ENCODE results near the gene CASZ1.

DNA sequence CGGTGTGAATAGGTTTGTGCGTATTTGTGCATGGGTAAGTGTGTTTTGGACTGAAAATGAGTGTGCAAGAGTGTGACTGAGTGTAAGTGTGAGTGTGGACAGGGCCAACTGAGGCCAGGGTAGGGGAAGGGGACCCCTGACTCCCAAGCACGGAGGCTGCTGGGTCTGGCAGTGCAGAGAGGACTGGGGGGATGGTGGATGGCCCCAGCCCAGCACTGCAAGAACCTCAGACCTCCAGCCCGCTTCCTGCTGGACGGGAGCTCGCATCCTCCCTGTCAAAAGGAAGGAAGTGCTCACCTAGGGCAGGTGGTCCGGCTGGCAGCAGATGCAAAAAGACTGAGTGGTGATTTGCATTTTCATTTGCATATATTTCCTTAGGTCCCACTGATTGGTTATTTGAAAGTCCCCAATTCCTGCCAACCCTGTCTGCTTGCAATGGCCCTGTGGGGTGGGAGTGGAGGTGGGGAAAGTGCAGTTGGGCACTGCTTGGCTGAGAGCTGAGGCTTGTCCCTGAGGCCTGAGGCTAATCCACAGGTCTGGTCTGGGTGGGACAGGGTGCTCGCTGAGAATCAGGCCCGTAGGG is 42.8 kb upstream of the CASZ1 start:
- TF ChIP-seq, protein P1, sequence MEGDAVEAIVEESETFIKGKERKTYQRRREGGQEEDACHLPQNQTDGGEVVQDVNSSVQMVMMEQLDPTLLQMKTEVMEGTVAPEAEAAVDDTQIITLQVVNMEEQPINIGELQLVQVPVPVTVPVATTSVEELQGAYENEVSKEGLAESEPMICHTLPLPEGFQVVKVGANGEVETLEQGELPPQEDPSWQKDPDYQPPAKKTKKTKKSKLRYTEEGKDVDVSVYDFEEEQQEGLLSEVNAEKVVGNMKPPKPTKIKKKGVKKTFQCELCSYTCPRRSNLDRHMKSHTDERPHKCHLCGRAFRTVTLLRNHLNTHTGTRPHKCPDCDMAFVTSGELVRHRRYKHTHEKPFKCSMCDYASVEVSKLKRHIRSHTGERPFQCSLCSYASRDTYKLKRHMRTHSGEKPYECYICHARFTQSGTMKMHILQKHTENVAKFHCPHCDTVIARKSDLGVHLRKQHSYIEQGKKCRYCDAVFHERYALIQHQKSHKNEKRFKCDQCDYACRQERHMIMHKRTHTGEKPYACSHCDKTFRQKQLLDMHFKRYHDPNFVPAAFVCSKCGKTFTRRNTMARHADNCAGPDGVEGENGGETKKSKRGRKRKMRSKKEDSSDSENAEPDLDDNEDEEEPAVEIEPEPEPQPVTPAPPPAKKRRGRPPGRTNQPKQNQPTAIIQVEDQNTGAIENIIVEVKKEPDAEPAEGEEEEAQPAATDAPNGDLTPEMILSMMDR (conservative IDR thresholded peaks at IDR 0.05), result no peak
- TF ChIP-seq EZH2 (IDR thresholded peaks at IDR 0.05; ENCODE audit: low read depth), result no peak

Measured in PC-9 (cell line).